Panc1 (cell line): ENCODE measurements around the gene SMARCD2. TPM values are rescaled to one million over a fixed set of nuclear protein-coding genes. Genes with fewer than 3 reads are reported as not detected.
"Not testable (repeated sequence)": the region's sequence is repeated elsewhere in the genome, so short reads cannot be mapped to it uniquely, and the experiment has no call there.

ENCODE experiments used
- ATAC-seq: fragments of 200-7000 bp; cut with Tn5 transposase; 2 replicates; pipeline ENCODE4 v1.9.1; 2020; ENCODE audit warnings: mild to moderate bottlenecking, moderate library complexity
- BruUV-seq: library from RNA; stranded (reverse); fragments of 400-500 nt; replicated peaks from 2 replicates; lab custom pipeline; 2021; lab: Mats Ljungman, UMichigan
- CTCF ChIA-PET: fragments of 300-600 bp; sonication (Branson Sonifier 250); formaldehyde crosslinking; loops from one replicate; lab custom pipeline; 2022; ENCODE audit warnings: antibody characterized with exemption; lab: Charles Lee
- POLR2A ChIA-PET: fragments of 300-600 bp; sonication (Branson Sonifier 250); formaldehyde crosslinking; loops from one replicate; lab custom pipeline; 2022; ENCODE audit warnings: antibody characterized with exemption; lab: Charles Lee
- DNase-seq: peaks from one replicate; pipeline ENCODE4 v3.0.0-alpha.2; 2010; ENCODE audit warnings: low read depth, low spot score
- H3K27ac ChIP-seq: 2 replicates; pipeline ENCODE4 v1.5.1; 2011; ENCODE audit warnings: mild to moderate bottlenecking, low read length, inconsistent platforms
- H3K27me3 ChIP-seq: fragments of 200-500 bp; sonication (Bioruptor generic); 2 replicates; pipeline ENCODE4 v1.6.0; 2014; ENCODE audit warnings: low read length, inconsistent platforms; ENCODE audit not compliant: control insufficient read depth, insufficient read depth
- H3K36me3 ChIP-seq: fragments of 200-500 bp; sonication (Bioruptor generic); 2 replicates; pipeline ENCODE4 v1.5.1; 2014; ENCODE audit warnings: inconsistent platforms, mild to moderate bottlenecking, low read length, moderate library complexity; ENCODE audit not compliant: control insufficient read depth, insufficient read depth
- H3K4me1 ChIP-seq: 2 replicates; pipeline ENCODE4 v1.5.1; 2011; ENCODE audit warnings: inconsistent platforms, mild to moderate bottlenecking, low read length, moderate library complexity; ENCODE audit not compliant: control insufficient read depth, insufficient read depth
- H3K4me3 ChIP-seq, 2 experiments: 2 replicates each; pipeline ENCODE4 v1.5.1; 2011 to 2012; ENCODE audit warnings: low read depth in 2 of 2, low read length in 2 of 2, mild to moderate bottlenecking in 2 of 2, inconsistent platforms in 1 of 2, moderate library complexity in 1 of 2
- H3K9me3 ChIP-seq: fragments of 200-500 bp; sonication (Bioruptor generic); 2 replicates; pipeline ENCODE4 v1.5.1; 2014; ENCODE audit warnings: low read depth, mild to moderate bottlenecking, inconsistent platforms, low read length, moderate library complexity; ENCODE audit not compliant: control insufficient read depth, insufficient read depth
- SIN3A ChIP-seq: IDR thresholded peaks from 2 replicates; pipeline ENCODE4 v1.6.1; 2012; ENCODE audit warnings: low read depth, mild to moderate bottlenecking, low read length, moderate library complexity, borderline replicate concordance; ENCODE audit not compliant: insufficient read depth
- in situ Hi-C: cut with HindIII; loops from 2 replicates; pipeline ENCODE4 v1.10.0; 2016; ENCODE audit warnings: low sequenced_read_pairs, low pct_unique_long_range_greater_than_20kb
- intact Hi-C: fragments of 100-400 bp; cut with micrococcal nuclease; formaldehyde crosslinking; loops from one replicate; pipeline ENCODE4 v1.10.0; 2022; ENCODE audit not compliant: unreplicated experiment
- total RNA-seq: library from RNA; stranded (reverse); gene quantifications from one replicate; pipeline ENCODE4 v1.2.1, GENCODE V29; 2021; ENCODE audit not compliant: unreplicated experiment
- TF ChIP-seq, protein P1 (sequence below): fragments of 450-650 bp; IDR thresholded peaks from 2 replicates; pipeline ENCODE4 v1.5.1; 2017; ENCODE audit warnings: mild to moderate bottlenecking

Gene SMARCD2
- total RNA-seq, 1 experiment from 2014 or later = 59.4 TPM

- H3K36me3 ChIP-seq, BruUV-seq, H3K4me1 ChIP-seq, in situ Hi-C loops, DNase-seq, H3K9me3 ChIP-seq, H3K27me3 ChIP-seq, ATAC-seq, H3K4me3 ChIP-seq, intact Hi-C loops, H3K27ac ChIP-seq, POLR2A ChIA-PET: not testable (repeated sequence)
- CTCF ChIA-PET = interaction anchor here (0.7 kb wide), 1 partner anchor 500 kb away, joined by 5 read pairs; no protein-coding TSS in a partner anchor
Measured at GRCh38 chr17:63882626-63883126, 40.2 kb upstream of the SMARCD2 start.

DNA sequence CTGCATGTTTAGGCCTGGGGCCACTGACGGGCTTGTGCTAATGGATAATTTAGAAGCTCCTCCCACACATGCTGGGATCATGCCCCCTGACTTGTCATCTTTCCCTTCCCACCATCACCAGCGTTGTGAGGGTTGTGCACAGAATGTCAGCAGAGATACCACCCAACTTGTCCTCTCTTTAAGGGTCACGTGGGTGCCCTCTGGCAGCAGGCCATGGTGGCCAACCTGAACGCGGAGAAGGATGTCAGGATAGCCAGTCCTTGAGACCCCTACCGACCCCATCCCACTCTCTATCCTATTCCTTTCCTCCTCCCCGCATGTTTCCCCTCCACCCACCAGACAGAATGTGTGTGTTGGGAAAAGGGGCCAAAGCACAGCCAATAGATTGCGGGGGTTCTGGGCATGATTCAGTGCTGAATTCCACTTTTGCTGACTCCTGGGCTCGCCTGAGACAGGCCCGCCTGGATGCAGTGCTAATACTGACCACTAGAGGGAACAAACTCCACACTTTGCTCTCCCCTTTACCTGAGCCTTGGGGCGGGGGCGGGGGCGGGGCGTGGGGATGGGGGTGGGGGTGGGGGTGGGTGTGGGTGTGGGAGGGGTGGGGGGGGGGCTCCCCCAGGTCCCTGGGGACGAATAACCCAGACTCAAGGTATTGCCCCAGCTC lies 39.6 kb upstream of the SMARCD2 start, which contains the start of gene GH2:
GH2 (minus strand) TSS at position 10 of the 667 bp plus-strand sequence. CDS start 143 bp downstream, outside the sequence.
- DNase-seq (peak; percentile 35), ATAC-seq (peak; percentile 87)
- CTCF ChIA-PET = interaction anchor here (0.7 kb wide), 1 partner anchor 12 kb away, joined by 4 read pairs; no protein-coding TSS in a partner anchor
- H3K36me3 ChIP-seq = no peaks in the 10 kb centered on the region
- no peak within 1 kb of the TSS for H3K4me3 ChIP-seq
- no peaks in the 10 kb centered on the region for H3K27me3 ChIP-seq
- no peak for TF ChIP-seq SIN3A
- TF ChIP-seq, protein P1, sequence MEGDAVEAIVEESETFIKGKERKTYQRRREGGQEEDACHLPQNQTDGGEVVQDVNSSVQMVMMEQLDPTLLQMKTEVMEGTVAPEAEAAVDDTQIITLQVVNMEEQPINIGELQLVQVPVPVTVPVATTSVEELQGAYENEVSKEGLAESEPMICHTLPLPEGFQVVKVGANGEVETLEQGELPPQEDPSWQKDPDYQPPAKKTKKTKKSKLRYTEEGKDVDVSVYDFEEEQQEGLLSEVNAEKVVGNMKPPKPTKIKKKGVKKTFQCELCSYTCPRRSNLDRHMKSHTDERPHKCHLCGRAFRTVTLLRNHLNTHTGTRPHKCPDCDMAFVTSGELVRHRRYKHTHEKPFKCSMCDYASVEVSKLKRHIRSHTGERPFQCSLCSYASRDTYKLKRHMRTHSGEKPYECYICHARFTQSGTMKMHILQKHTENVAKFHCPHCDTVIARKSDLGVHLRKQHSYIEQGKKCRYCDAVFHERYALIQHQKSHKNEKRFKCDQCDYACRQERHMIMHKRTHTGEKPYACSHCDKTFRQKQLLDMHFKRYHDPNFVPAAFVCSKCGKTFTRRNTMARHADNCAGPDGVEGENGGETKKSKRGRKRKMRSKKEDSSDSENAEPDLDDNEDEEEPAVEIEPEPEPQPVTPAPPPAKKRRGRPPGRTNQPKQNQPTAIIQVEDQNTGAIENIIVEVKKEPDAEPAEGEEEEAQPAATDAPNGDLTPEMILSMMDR = peak; percentile 63
- H3K4me1 ChIP-seq = no peaks in the 10 kb centered on the region
- H3K9me3 ChIP-seq = no peaks in the 10 kb centered on the region
- POLR2A ChIA-PET = no interaction called here
- no TSS peak for BruUV-seq
- in situ Hi-C loops = no loop called here
- intact Hi-C loops = no loop called here
- H3K27ac ChIP-seq = no peak within 1 kb of the TSS

- intact Hi-C loops, H3K9me3 ChIP-seq, H3K27ac ChIP-seq, H3K27me3 ChIP-seq, POLR2A ChIA-PET, in situ Hi-C loops, ATAC-seq, DNase-seq, H3K36me3 ChIP-seq, H3K4me3 ChIP-seq, BruUV-seq, H3K4me1 ChIP-seq: not testable (repeated sequence)
- TF ChIP-seq, protein P1 = peak; percentile 17; the same call in 1 of the 2 replicates
- CTCF ChIA-PET = interaction anchor here (0.7 kb wide), 1 partner anchor 12 kb away, joined by 4 read pairs; no protein-coding TSS in a partner anchor
Measured at GRCh38 chr17:63881337-63881736, 38.9 kb upstream of the SMARCD2 start.
